Subcutaneous abdominal adipose tissue (tissue), 5 donors: ENCODE measurements around the gene RSPH9.
A peak's percentile ranks its signal among the peaks of the same experiment; 100 is the strongest.
"Not testable (repeated sequence)": the region's sequence is repeated elsewhere in the genome, so short reads cannot be mapped to it uniquely, and the experiment has no call there.

Experiments used
- H3K27ac ChIP-seq: one replicate; pipeline ENCODE4 v1.7.0; 2013; ENCODE audit warnings: low read depth, mild to moderate bottlenecking, inconsistent platforms, low read length, moderate library complexity
- H3K27me3 ChIP-seq, 5 donors: one replicate each; pipeline ENCODE4 v1.7.0; 2013; ENCODE audit warnings: low read length in 5 of 5, inconsistent platforms in 1 of 5; ENCODE audit not compliant: control insufficient read depth in 5 of 5, insufficient read depth in 4 of 5
- H3K36me3 ChIP-seq, 5 donors: one replicate each; pipeline ENCODE4 v1.7.0; 2013; ENCODE audit warnings: low read length in 5 of 5; ENCODE audit not compliant: control insufficient read depth in 5 of 5, insufficient read depth in 5 of 5
- H3K4me1 ChIP-seq, 5 donors: one replicate each; pipeline ENCODE4 v1.7.0; 2013; ENCODE audit warnings: low read length in 5 of 5, mild to moderate bottlenecking in 3 of 5, moderate library complexity in 1 of 5; ENCODE audit not compliant: control insufficient read depth in 5 of 5, insufficient read depth in 5 of 5
- H3K4me3 ChIP-seq, 5 donors: one replicate each; pipeline ENCODE4 v1.7.0; 2013; ENCODE audit warnings: low read length in 5 of 5, low read depth in 1 of 5
- H3K9ac ChIP-seq, 5 donors: one replicate each; pipeline ENCODE4 v1.7.0; 2013; ENCODE audit warnings: low read length in 5 of 5, mild to moderate bottlenecking in 4 of 5, moderate library complexity in 3 of 5
- H3K9me3 ChIP-seq, 5 donors: one replicate each; pipeline ENCODE4 v1.7.0; 2013; ENCODE audit warnings: low read length in 5 of 5; ENCODE audit not compliant: control insufficient read depth in 5 of 5
- donor health status: healthy.
- donor health status: healthy.
- donor health status: healthy.
- donor health status: healthy.
- donor health status: healthy.

Gene RSPH9

GRCh38 chr6:43628393-43629103 lies 16.3 kb upstream of the RSPH9 start:
- no peaks in the 10 kb centered on the region for H3K9me3 ChIP-seq
- peak overlapping the region; percentile 99 for H3K27ac ChIP-seq
- peaks cover 20 to 42% (median 38%) of the 10 kb centered on the region in 5 donors for H3K4me1 ChIP-seq
- H3K9ac ChIP-seq, result peak overlapping the region; percentile 92 to 100 (median 97)
- peaks cover 0 to 31% (median 28%) of the 10 kb centered on the region in 5 donors for H3K36me3 ChIP-seq
- peak overlapping the region; percentile 82 to 97 (median 96) for H3K4me3 ChIP-seq
- H3K27me3 ChIP-seq, result peaks cover 0 to 4% (median 0%) of the 10 kb centered on the region in 5 donors

- no peaks in the 10 kb centered on the region for H3K9me3 ChIP-seq
- H3K9ac ChIP-seq, result peak within 1 kb of the TSS; percentile 92 to 100 (median 98)
- peaks cover 20 to 42% (median 38%) of the 10 kb centered on the region in 5 donors for H3K4me1 ChIP-seq
- H3K27ac ChIP-seq, result peak within 1 kb of the TSS; percentile 99
- H3K4me3 ChIP-seq, result peak within 1 kb of the TSS; percentile 90 to 97 (median 96)
- H3K36me3 ChIP-seq, result peaks cover 0 to 25% (median 23%) of the 10 kb centered on the region in 5 donors
- H3K27me3 ChIP-seq, result peaks cover 0 to 4% (median 0%) of the 10 kb centered on the region in 5 donors
Measured at GRCh38 chr6:43629104-43629504, 15.7 kb upstream of the RSPH9 start, which contains the start of gene GTPBP2. GTPBP2 (minus strand) TSS chr6:43629264; CDS start chr6:43629162, 102 bp downstream.

- Histone ChIP-seq H3K27me3 (peaks cover 0 to 4% (median 0%) of the 10 kb centered on the region in 5 donors), H3K36me3 (peaks cover 0 to 19% (median 17%) of the 10 kb centered on the region in 5 donors), H3K9ac (peak overlapping the region; percentile 64 to 98 (median 89)), H3K27ac (peak overlapping the region; percentile 99), H3K4me3 (peak overlapping the region; percentile 74 to 96 (median 86)), H3K9me3 (no peaks in the 10 kb centered on the region), H3K4me1 (peaks cover 20 to 42% (median 38%) of the 10 kb centered on the region in 5 donors)
Measured at GRCh38 chr6:43629505-43630300, 15.1 kb upstream of the RSPH9 start.

GRCh38 chr6:43630980-43631619 lies 13.7 kb upstream of the RSPH9 start:
- Histone ChIP-seq H3K4me3 (no peak overlapping the region), H3K27me3 (peaks cover 0 to 4% (median 0%) of the 10 kb centered on the region in 5 donors), H3K4me1 (peaks cover 20 to 49% (median 43%) of the 10 kb centered on the region in 5 donors), H3K27ac (peak overlapping the region; percentile 99), H3K36me3 (peaks cover 0 to 5% (median 3%) of the 10 kb centered on the region in 5 donors), H3K9ac (no peak overlapping the region), H3K9me3 (no peaks in the 10 kb centered on the region)

GRCh38 chr6:43633002-43633401 lies 11.8 kb upstream of the RSPH9 start:
- H3K27ac ChIP-seq, H3K27me3 ChIP-seq, H3K36me3 ChIP-seq, H3K9ac ChIP-seq, H3K4me3 ChIP-seq, H3K9me3 ChIP-seq: not testable (repeated sequence)
- peaks cover 16 to 48% (median 44%) of the 10 kb centered on the region in 5 donors for H3K4me1 ChIP-seq

- Histone ChIP-seq H3K9me3 (no peaks in the 10 kb centered on the region), H3K27me3 (no peaks in the 10 kb centered on the region), H3K36me3 (peaks cover 4 to 9% (median 8%) of the 10 kb centered on the region in 5 donors), H3K27ac (no peak overlapping the region), H3K9ac (no peak overlapping the region), H3K4me1 (peaks cover 9 to 40% (median 35%) of the 10 kb centered on the region in 5 donors), H3K4me3 (peak overlapping the region in 2 of 5 donors; percentile 89 to 99)
Measured at GRCh38 chr6:43634702-43635303, 10.0 kb upstream of the RSPH9 start.

GRCh38 chr6:43635387-43636307 lies 9.2 kb upstream of the RSPH9 start, which contains the start of gene MAD2L1BP:
MAD2L1BP (plus strand) TSS chr6:43635840; CDS start chr6:43635876, 36 bp downstream.
- peaks cover 4 to 33% (median 29%) of the 10 kb centered on the region in 5 donors for H3K4me1 ChIP-seq
- H3K4me3 ChIP-seq, result peak within 1 kb of the TSS; percentile 89 to 99 (median 98)
- H3K36me3 ChIP-seq, result peaks cover 8 to 17% (median 17%) of the 10 kb centered on the region in 5 donors
- H3K9me3 ChIP-seq, result no peaks in the 10 kb centered on the region
- H3K9ac ChIP-seq, result peak within 1 kb of the TSS; percentile 91 to 98 (median 92)
- peak within 1 kb of the TSS; percentile 85 for H3K27ac ChIP-seq
- no peaks in the 10 kb centered on the region for H3K27me3 ChIP-seq

GRCh38 chr6:43636308-43636659 lies 8.6 kb upstream of the RSPH9 start:
- peaks cover 4 to 33% (median 26%) of the 10 kb centered on the region in 5 donors for H3K4me1 ChIP-seq
- peak overlapping the region; percentile 89 to 99 (median 98) for H3K4me3 ChIP-seq

More at GRCh38 chr6:43636308-43636659, 8.6 kb upstream of the RSPH9 start:
- Histone ChIP-seq H3K27me3 (no peaks in the 10 kb centered on the region), H3K27ac (peak overlapping the region; percentile 85), H3K36me3 (peaks cover 9 to 23% (median 17%) of the 10 kb centered on the region in 5 donors), H3K9ac (peak overlapping the region; percentile 91 to 98 (median 92)), H3K9me3 (no peaks in the 10 kb centered on the region)
